ENCODE results near the gene PRKAR1B.

Gene PRKAR1B

GRCh38 chr7:713488-714230 is 13.4 kb downstream of the PRKAR1B start:
- H3K27ac ChIP-seq: no peak overlapping the region
- TF ChIP-seq, protein P1, sequence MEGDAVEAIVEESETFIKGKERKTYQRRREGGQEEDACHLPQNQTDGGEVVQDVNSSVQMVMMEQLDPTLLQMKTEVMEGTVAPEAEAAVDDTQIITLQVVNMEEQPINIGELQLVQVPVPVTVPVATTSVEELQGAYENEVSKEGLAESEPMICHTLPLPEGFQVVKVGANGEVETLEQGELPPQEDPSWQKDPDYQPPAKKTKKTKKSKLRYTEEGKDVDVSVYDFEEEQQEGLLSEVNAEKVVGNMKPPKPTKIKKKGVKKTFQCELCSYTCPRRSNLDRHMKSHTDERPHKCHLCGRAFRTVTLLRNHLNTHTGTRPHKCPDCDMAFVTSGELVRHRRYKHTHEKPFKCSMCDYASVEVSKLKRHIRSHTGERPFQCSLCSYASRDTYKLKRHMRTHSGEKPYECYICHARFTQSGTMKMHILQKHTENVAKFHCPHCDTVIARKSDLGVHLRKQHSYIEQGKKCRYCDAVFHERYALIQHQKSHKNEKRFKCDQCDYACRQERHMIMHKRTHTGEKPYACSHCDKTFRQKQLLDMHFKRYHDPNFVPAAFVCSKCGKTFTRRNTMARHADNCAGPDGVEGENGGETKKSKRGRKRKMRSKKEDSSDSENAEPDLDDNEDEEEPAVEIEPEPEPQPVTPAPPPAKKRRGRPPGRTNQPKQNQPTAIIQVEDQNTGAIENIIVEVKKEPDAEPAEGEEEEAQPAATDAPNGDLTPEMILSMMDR (conservative IDR thresholded peaks at IDR 0.05): no peak

DNA sequence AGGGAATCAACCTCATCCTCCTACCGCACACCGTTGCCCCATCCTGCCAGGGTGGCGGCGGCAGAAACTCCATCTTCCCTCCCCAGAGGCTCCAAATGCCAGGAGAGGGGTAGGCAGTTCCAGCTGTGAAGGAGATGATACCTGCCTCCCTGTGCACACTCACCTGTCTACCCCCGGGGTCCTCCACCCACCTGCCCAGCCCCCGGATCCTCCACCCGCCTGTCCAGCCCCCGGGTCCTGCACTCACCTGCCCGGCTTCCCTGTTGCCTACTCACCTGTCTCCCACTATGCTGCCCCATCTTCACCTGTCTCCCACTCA is 14.0 kb downstream of the PRKAR1B start:
- TF ChIP-seq, protein P1 (conservative IDR thresholded peaks at IDR 0.05): no peak
- no peak overlapping the region for H3K27ac ChIP-seq

GRCh38 chr7:712381-713138 is 14.5 kb downstream of the PRKAR1B start:
- TF ChIP-seq, protein P1 (conservative IDR thresholded peaks at IDR 0.05): no peak
- peak overlapping the region; percentile 64; the same call in 1 of the 2 replicates for H3K27ac ChIP-seq

GRCh38 chr7:711922-712380 is 15.1 kb downstream of the PRKAR1B start:
- H3K27ac ChIP-seq: peak overlapping the region; percentile 64; the same call in 1 of the 2 replicates
- TF ChIP-seq, protein P1 (conservative IDR thresholded peaks at IDR 0.05): no peak

DNA sequence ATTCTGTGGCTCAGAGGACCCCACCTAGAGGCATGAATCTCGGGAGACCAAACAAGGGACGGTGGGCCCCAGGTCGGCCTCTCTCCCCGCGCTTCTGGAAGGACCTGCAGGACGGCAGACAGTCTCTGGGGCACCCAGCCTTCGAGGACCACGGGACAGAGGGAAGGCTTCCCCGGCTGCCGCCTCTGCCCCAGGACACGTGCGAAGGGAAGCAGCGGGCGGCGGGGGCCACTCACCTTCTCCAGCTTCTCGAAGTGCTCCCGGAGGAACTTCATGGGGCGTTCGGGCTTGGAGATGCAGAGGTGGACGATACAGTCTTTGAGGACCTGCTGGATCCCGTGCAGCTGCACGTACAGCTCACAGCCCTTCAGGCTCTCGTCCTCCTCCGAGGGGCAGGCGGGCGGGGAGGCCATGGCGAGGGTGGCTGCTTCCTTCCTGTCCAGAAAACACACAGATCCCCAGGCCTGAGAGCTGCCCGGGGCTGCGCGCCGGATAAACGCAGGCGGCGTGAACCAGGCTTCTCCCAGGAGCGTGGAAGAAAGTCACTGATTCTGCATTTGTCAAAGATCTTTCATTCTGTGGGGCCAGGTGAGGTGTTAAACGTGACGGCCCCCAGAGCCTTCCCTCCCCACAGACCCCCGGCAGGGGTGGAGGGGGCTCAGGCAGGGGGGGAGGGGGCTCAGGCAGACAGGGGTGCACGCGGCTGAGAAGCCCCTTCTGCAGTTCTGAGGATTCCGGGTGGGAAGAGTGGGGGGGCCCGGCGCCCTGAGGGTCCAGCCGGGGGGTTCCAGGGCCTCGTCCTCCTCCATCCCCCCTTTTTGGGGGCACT is 15.8 kb downstream of the PRKAR1B start:
- H3K27ac ChIP-seq: no peak overlapping the region; the same call in 1 of the 2 replicates
- TF ChIP-seq, protein P1 (conservative IDR thresholded peaks at IDR 0.05): no peak

GRCh38 chr7:710161-710560 is 16.9 kb downstream of the PRKAR1B start:
- TF ChIP-seq, protein P1 (conservative IDR thresholded peaks at IDR 0.05): no peak
- H3K27ac ChIP-seq: no peak overlapping the region
